Fibroblast of lung (primary cell): ENCODE data around the gene MS4A10. TPM values are rescaled to one million over a fixed set of nuclear protein-coding genes. Genes with fewer than 3 reads are reported as not detected.
A peak's percentile ranks its signal among the peaks of the same experiment; 100 is the strongest.

Experiments
- DNase-seq, 2 donors: peaks; one replicate each; pipeline versions ENCODE4 v3.0.0 to v3.0.0-alpha.2; 2010; ENCODE audit warnings: low read depth in 2 of 2
- H2AFZ ChIP-seq: 2 replicates; pipeline ENCODE4 v1.5.1; 2012; ENCODE audit warnings: low read length, control low read depth, inconsistent platforms
- H3K27ac ChIP-seq: 2 replicates; pipeline ENCODE4 v1.5.1; 2011; ENCODE audit warnings: low read length, control low read depth; ENCODE audit not compliant: insufficient read depth
- H3K27me3 ChIP-seq: 2 replicates; pipeline ENCODE4 v1.5.1; 2011; ENCODE audit warnings: mild to moderate bottlenecking, low read length; ENCODE audit not compliant: control insufficient read depth, insufficient read depth
- H3K36me3 ChIP-seq: 2 replicates; pipeline ENCODE4 v1.5.1; 2011; ENCODE audit warnings: low read length; ENCODE audit not compliant: control insufficient read depth, insufficient read depth
- H3K4me1 ChIP-seq: 2 replicates; pipeline ENCODE4 v1.5.1; 2011; ENCODE audit warnings: low read length; ENCODE audit not compliant: control insufficient read depth, insufficient read depth; ENCODE audit errors: extremely low read depth
- H3K4me2 ChIP-seq: 2 replicates; pipeline ENCODE4 v1.5.1; 2011; ENCODE audit warnings: low read length, control low read depth; ENCODE audit not compliant: insufficient read depth; ENCODE audit errors: extremely low read depth
- H3K4me3 ChIP-seq, 4 experiments: fragments of 200-600 bp in 1 of 4; sonication (generic) in 1 of 4; replicated peaks in 1 of 4; 2 replicates each; pipeline ENCODE4 v1.5.1; 2011 to 2016; ENCODE audit warnings: low read length in 4 of 4, low read depth in 3 of 4, mild to moderate bottlenecking in 3 of 4, control low read depth in 2 of 4, inconsistent platforms in 1 of 4, mixed read lengths in 1 of 4; ENCODE audit not compliant: insufficient read depth in 1 of 4; ENCODE audit errors: control extremely low read depth in 1 of 4
- H3K79me2 ChIP-seq: 2 replicates; pipeline ENCODE4 v1.5.1; 2012; ENCODE audit warnings: mild to moderate bottlenecking, low read length, inconsistent platforms; ENCODE audit not compliant: control insufficient read depth, insufficient read depth
- H3K9ac ChIP-seq: 2 replicates; pipeline ENCODE4 v1.5.1; 2011; ENCODE audit warnings: mild to moderate bottlenecking, low read length, control low read depth; ENCODE audit not compliant: insufficient read depth
- H3K9me3 ChIP-seq: 2 replicates; pipeline ENCODE4 v1.5.1; 2012; ENCODE audit warnings: low read depth, low read length; ENCODE audit not compliant: control insufficient read depth, insufficient read depth
- H4K20me1 ChIP-seq: 2 replicates; pipeline ENCODE4 v1.5.1; 2011; ENCODE audit warnings: low read length; ENCODE audit not compliant: control insufficient read depth, insufficient read depth; ENCODE audit errors: extremely low read depth
- EZH2 ChIP-seq: IDR thresholded peaks from 2 replicates; pipeline ENCODE4 v1.5.1; 2012; ENCODE audit warnings: low read length, control low read depth, mild to moderate bottlenecking; ENCODE audit errors: missing control alignments
- polyA plus RNA-seq, 2 donors: library from polyadenylated mRNA; depleted of rRNA in 1 of 2; stranded (reverse) in 1 of 2; unstranded in 1 of 2; fragments of >200 nt; gene quantifications; 2 replicates each; pipeline ENCODE4 v1.2.1, GENCODE V29; 2011 to 2012; ENCODE audit warnings: missing spikeins in 1 of 2
- total RNA-seq: library from RNA; depleted of rRNA; stranded (reverse); fragments of >200 nt; gene quantifications from 2 replicates; pipeline ENCODE4 v1.2.1, GENCODE V29; 2014
- TF ChIP-seq, protein P1 (sequence below), 2 donors: IDR thresholded peaks in 1 of 2; conservative IDR thresholded peaks in 1 of 2; 1 replicate in 1 of 2; 2 replicates in 1 of 2; pipeline ENCODE4 v1.5.1; 2011 to 2012; ENCODE audit warnings: low read length in 2 of 2, control low read depth in 1 of 2, inconsistent platforms in 1 of 2, low read depth in 1 of 2, mild to moderate bottlenecking in 1 of 2

MS4A10 gene
- total and polyA plus RNA-seq, 2 donors (not counting 1 experiment from before 2014, with no cell fraction given): not detected

- Histone ChIP-seq H3K4me3 (no peak overlapping the region), H4K20me1 (no peaks in the 10 kb centered on the region), H3K4me2 (no peak overlapping the region), H2AFZ (no peak overlapping the region), H3K27me3 (no peaks in the 10 kb centered on the region), H3K9me3 (no peaks in the 10 kb centered on the region), H3K4me1 (peaks cover 3% of the 10 kb centered on the region), H3K9ac (no peak overlapping the region), H3K79me2 (no peaks in the 10 kb centered on the region), H3K36me3 (no peaks in the 10 kb centered on the region), H3K27ac (no peak overlapping the region)
- no peak for TF ChIP-seq EZH2
- TF ChIP-seq, protein P1, sequence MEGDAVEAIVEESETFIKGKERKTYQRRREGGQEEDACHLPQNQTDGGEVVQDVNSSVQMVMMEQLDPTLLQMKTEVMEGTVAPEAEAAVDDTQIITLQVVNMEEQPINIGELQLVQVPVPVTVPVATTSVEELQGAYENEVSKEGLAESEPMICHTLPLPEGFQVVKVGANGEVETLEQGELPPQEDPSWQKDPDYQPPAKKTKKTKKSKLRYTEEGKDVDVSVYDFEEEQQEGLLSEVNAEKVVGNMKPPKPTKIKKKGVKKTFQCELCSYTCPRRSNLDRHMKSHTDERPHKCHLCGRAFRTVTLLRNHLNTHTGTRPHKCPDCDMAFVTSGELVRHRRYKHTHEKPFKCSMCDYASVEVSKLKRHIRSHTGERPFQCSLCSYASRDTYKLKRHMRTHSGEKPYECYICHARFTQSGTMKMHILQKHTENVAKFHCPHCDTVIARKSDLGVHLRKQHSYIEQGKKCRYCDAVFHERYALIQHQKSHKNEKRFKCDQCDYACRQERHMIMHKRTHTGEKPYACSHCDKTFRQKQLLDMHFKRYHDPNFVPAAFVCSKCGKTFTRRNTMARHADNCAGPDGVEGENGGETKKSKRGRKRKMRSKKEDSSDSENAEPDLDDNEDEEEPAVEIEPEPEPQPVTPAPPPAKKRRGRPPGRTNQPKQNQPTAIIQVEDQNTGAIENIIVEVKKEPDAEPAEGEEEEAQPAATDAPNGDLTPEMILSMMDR (conservative IDR thresholded peaks at IDR 0.05 in 1 of 2, IDR thresholded peaks at IDR 0.05 in 1 of 2; ENCODE audit: low read depth in 1 of 2, low read length in 2 of 2): no peak
- no peak for DNase-seq
Observed at GRCh38 chr11:60772666-60773065, 12.5 kb upstream of the MS4A10 start.

DNA sequence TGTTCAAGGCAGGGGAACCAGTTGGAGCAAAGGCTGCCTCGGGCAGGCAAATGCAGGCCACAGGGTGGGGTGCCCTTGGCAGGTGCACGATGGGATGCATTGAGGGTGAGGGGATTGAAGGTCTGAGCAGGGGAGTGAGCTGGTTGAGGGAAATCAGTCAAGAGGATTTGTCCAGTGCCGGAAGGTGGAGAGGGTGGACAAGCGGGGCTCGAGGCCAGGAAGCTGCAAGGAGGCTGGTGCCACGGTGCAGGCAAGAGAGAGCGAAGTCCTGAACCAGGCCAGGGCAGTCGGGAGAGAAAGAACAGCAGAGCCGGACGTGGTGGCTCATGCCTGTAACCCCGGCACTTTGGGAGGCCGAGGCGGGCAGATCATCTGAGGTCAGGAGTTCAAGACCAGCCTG is 10.4 kb upstream of the MS4A10 start:
- Histone ChIP-seq H3K4me1 (peaks cover 5% of the 10 kb centered on the region), H3K4me2 (no peak overlapping the region), H3K9me3 (no peaks in the 10 kb centered on the region), H3K79me2 (no peaks in the 10 kb centered on the region), H3K27me3 (no peaks in the 10 kb centered on the region), H3K27ac (no peak overlapping the region), H3K9ac (no peak overlapping the region), H4K20me1 (no peaks in the 10 kb centered on the region), H2AFZ (no peak overlapping the region), H3K4me3 (no peak overlapping the region), H3K36me3 (no peaks in the 10 kb centered on the region)
- no peak for DNase-seq
- no peak for TF ChIP-seq EZH2
- TF ChIP-seq, protein P1 (conservative IDR thresholded peaks at IDR 0.05 in 1 of 2, IDR thresholded peaks at IDR 0.05 in 1 of 2; ENCODE audit: low read depth in 1 of 2, low read length in 2 of 2): no peak

DNA sequence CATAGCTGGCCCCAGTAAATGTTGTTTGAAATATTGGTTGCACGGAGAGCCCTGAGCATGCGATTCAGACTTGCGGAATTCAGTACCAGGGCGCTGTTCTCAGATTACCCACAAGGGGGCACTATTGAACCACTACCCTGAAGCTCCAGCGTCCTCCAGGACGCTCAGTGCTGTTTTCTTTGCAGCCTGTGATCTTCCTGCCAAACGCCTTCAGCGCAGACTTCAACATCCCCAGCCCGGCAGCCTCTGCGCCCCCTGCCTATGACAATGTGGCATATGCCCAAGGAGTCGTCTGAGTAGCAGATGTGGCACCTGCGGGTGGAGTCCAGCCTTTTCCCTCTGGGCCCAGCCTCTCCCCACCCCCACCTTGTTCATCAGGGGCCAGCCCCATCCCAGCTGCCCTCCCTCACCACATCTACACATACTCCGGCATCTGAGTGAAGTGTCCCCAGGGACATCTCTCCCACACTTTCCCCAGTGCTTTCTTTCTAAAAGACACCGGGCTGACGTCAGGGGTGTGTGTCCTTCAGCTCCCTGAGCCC is 9.6 kb upstream of the MS4A10 start:
- Histone ChIP-seq H3K79me2 (no peaks in the 10 kb centered on the region), H3K9ac (no peak overlapping the region), H4K20me1 (no peaks in the 10 kb centered on the region), H3K4me1 (peaks cover 5% of the 10 kb centered on the region), H3K27me3 (no peaks in the 10 kb centered on the region), H2AFZ (no peak overlapping the region), H3K9me3 (no peaks in the 10 kb centered on the region), H3K36me3 (no peaks in the 10 kb centered on the region), H3K4me3 (no peak overlapping the region), H3K27ac (no peak overlapping the region), H3K4me2 (no peak overlapping the region)
- DNase-seq: peak; percentile 75 to 91
- TF ChIP-seq, protein P1 (conservative IDR thresholded peaks at IDR 0.05 in 1 of 2, IDR thresholded peaks at IDR 0.05 in 1 of 2; ENCODE audit: low read depth in 1 of 2, low read length in 2 of 2): peak; percentile 92 to 97
- no peak for TF ChIP-seq EZH2
